ENCODE measurements around the gene SFMBT2. TPM values are rescaled to one million over a fixed set of nuclear protein-coding genes. Genes with fewer than 3 reads are reported as not detected.

SFMBT2 gene
- total and polyA plus RNA-seq, 2 of the 4 experiments (the other 2 are of a cell fraction), result 0.70 to 1.3 TPM

DNA sequence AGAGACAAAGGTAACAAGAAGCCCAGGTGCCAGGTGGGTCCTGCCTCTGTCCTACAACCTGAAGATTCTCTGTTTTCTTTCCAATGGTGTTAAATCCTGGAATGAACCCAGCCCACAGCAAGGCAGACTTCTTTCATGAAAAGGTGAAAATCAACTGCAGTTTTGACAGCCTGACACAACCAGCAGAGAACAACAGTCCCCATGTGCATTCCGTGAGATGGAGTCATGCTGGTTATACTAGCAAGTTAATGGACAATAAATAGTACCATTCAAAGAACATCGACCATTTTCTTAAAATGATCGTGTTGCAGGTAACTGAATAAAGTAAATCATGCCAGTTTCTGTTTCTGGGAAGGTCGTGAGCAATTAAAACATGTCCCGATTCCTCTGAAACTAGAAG is 131.5 kb downstream of the SFMBT2 start:
- no peak overlapping the region for H3K4ac ChIP-seq (ENCODE audit: low read depth, low read length)
- no peak overlapping the region for H4K5ac ChIP-seq (ENCODE audit: low read depth, low read length)
- H4K91ac ChIP-seq (ENCODE audit: insufficient read depth, low read depth, low read length), result no peak overlapping the region
- no peak overlapping the region for H2AK9ac ChIP-seq (replicated peaks; ENCODE audit: low read depth, low read length, poor library complexity)
- in situ Hi-C loops (cut with MboI; ENCODE audit: low sequenced_read_pairs), result no loop called here
- no peak overlapping the region for H2BK20ac ChIP-seq (ENCODE audit: low read depth, low read length)
- no peak overlapping the region for H2BK120ac ChIP-seq (ENCODE audit: low read depth, low read length)
- no peaks in the 10 kb centered on the region for H4K20me1 ChIP-seq (ENCODE audit: insufficient read depth, low read length)
- H3K18ac ChIP-seq (ENCODE audit: low read depth, low read length), result no peak overlapping the region
- H3K27me3 ChIP-seq (ENCODE audit: control insufficient read depth, insufficient read depth, low read length), result no peaks in the 10 kb centered on the region
- ATAC-seq (ENCODE audit: low read depth) (no peak), DNase-seq (no peak)
- no peak overlapping the region for H3K56ac ChIP-seq (ENCODE audit: extremely low read depth, insufficient read depth, low read length)
- H3K4me2 ChIP-seq (ENCODE audit: low read depth, low read length), result no peak overlapping the region
- ChIA-PET POLR2A (ENCODE audit: unreplicated experiment) (no interaction called here), CTCF (no interaction called here)
- no TSS peak for BruUV-seq (replicated peaks)
- H3K14ac ChIP-seq (replicated peaks; ENCODE audit: low read depth, low read length), result no peak overlapping the region
- no peak overlapping the region for H3K27ac ChIP-seq (ENCODE audit: insufficient read depth, low read length)
- H4K8ac ChIP-seq (ENCODE audit: low read depth in 2 of 2, low read length in 2 of 2), result no peak overlapping the region
- no peaks in the 10 kb centered on the region for H3K9me3 ChIP-seq (ENCODE audit: control insufficient read depth, insufficient read depth, low read length)
- H3K4me1 ChIP-seq (ENCODE audit: control insufficient read depth, insufficient read depth, low read length), result no peaks in the 10 kb centered on the region
- H3K36me3 ChIP-seq (ENCODE audit: control insufficient read depth, insufficient read depth, low read length), result no peaks in the 10 kb centered on the region
- H2BK15ac ChIP-seq (ENCODE audit: low read depth, low read length), result no peak overlapping the region
- no peaks in the 10 kb centered on the region for H3K79me1 ChIP-seq (ENCODE audit: low read depth in 1 of 2, low read length in 2 of 2)
- H3K9ac ChIP-seq (ENCODE audit: low read depth, low read length), result no peak overlapping the region
- no peak overlapping the region for H2AK5ac ChIP-seq (ENCODE audit: low read depth, low read length)
- H3K23ac ChIP-seq (ENCODE audit: low read depth, low read length), result no peak overlapping the region
- H3K9me1 ChIP-seq (ENCODE audit: insufficient read depth, low read length), result no peaks in the 10 kb centered on the region
- dilution Hi-C loops (cut with HindIII; ENCODE audit: low sequenced_read_pairs, unreplicated experiment), result no loop called here
- H2BK5ac ChIP-seq (ENCODE audit: low read depth, low read length, poor library complexity, severe bottlenecking), result no peak overlapping the region
- no peak overlapping the region for H2AFZ ChIP-seq (replicated peaks; ENCODE audit: low read length, poor library complexity)
- WGBS, 2 experiments (ENCODE audit: extremely low coverage in 2 of 2, insufficient read length in 1 of 2), result no CpG with 5 or more reads among the region's 5 CpGs
- intact Hi-C loops (cut with micrococcal nuclease), result no loop called here
- TF ChIP-seq RAD21 (IDR thresholded peaks at IDR 0.05; ENCODE audit: low read length), result no peak
- no peak for TF ChIP-seq MAZ (IDR thresholded peaks at IDR 0.05; ENCODE audit: borderline replicate concordance, low read depth, low read length)
- no peak for TF ChIP-seq NFE2L2 (IDR thresholded peaks at IDR 0.05; ENCODE audit: low read depth, low read length)
- TF ChIP-seq, protein P1, sequence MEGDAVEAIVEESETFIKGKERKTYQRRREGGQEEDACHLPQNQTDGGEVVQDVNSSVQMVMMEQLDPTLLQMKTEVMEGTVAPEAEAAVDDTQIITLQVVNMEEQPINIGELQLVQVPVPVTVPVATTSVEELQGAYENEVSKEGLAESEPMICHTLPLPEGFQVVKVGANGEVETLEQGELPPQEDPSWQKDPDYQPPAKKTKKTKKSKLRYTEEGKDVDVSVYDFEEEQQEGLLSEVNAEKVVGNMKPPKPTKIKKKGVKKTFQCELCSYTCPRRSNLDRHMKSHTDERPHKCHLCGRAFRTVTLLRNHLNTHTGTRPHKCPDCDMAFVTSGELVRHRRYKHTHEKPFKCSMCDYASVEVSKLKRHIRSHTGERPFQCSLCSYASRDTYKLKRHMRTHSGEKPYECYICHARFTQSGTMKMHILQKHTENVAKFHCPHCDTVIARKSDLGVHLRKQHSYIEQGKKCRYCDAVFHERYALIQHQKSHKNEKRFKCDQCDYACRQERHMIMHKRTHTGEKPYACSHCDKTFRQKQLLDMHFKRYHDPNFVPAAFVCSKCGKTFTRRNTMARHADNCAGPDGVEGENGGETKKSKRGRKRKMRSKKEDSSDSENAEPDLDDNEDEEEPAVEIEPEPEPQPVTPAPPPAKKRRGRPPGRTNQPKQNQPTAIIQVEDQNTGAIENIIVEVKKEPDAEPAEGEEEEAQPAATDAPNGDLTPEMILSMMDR (conservative IDR thresholded peaks at IDR 0.05; ENCODE audit: low read depth, low read length), result no peak
- TF ChIP-seq RCOR1 (IDR thresholded peaks at IDR 0.05; ENCODE audit: insufficient replicate concordance, low read length), result no peak
- TF ChIP-seq POLR2A (IDR thresholded peaks at IDR 0.05; ENCODE audit: low read depth, low read length), result no peak
- no peak for TF ChIP-seq SMC3 (IDR thresholded peaks at IDR 0.05; ENCODE audit: low read depth, low read length)
- no peak overlapping the region for H3K4me3 ChIP-seq (ENCODE audit: insufficient read depth, low read depth, low read length)

Measured in IMR-90 (cell line).